AG09319 (cell line): Measurements from ENCODE around the gene DIP2C.

Experiments used
- DNase-seq: peaks from one replicate; pipeline ENCODE4 v3.0.0-alpha.2; 2010; ENCODE audit warnings: low read depth; ENCODE audit errors: extremely low read depth
- CTCF ChIP-seq: IDR thresholded peaks from 2 replicates; pipeline ENCODE4 v1.5.1; 2011; ENCODE audit warnings: low read depth, mild to moderate bottlenecking, inconsistent platforms, low read length, moderate library complexity

Gene DIP2C

GRCh38 chr10:541750-542371, 147.6 kb downstream of the DIP2C start:
- no peak for DNase-seq
- TF ChIP-seq CTCF: no peak

- no peak for TF ChIP-seq CTCF
- no peak for DNase-seq
Observed at GRCh38 chr10:541041-541440, 148.4 kb downstream of the DIP2C start.

GRCh38 chr10:538895-539294, 150.6 kb downstream of the DIP2C start:
- TF ChIP-seq CTCF: no peak
- DNase-seq: no peak

GRCh38 chr10:536935-537334, 152.5 kb downstream of the DIP2C start:
- TF ChIP-seq CTCF: no peak
- no peak for DNase-seq

GRCh38 chr10:536371-536925, 153.0 kb downstream of the DIP2C start:
- no peak for TF ChIP-seq CTCF
- no peak for DNase-seq

GRCh38 chr10:535952-536351, 153.5 kb downstream of the DIP2C start:
- TF ChIP-seq CTCF: no peak

GRCh38 chr10:535051-535450, 154.4 kb downstream of the DIP2C start:
- DNase-seq: no peak
- no peak for TF ChIP-seq CTCF

More at GRCh38 chr10:535952-536351, 153.5 kb downstream of the DIP2C start:
- DNase-seq: no peak
